Heart left ventricle (tissue), 16 donors: Measurements from ENCODE around the gene AP3B1. TPM values are rescaled to one million over a fixed set of nuclear protein-coding genes. Genes with fewer than 3 reads are reported as not detected.
"Not testable (repeated sequence)": the region's sequence is repeated elsewhere in the genome, so short reads cannot be mapped to it uniquely, and the experiment has no call there.

Source experiments
- ATAC-seq, 4 donors: fragments of 200-7000 bp; cut with Tn5 transposase; one replicate each; pipeline ENCODE4 v1.9.1; 2020 to 2022; ENCODE audit warnings: moderate library complexity in 4 of 4, mild to moderate bottlenecking in 3 of 4, moderate number of reproducible peaks in 1 of 4
- DNase-seq, 5 donors: peaks; one replicate each; pipeline ENCODE4 v3.0.0-alpha.2; 2020
- H3K27ac ChIP-seq, 12 donors: fragments of 200-600 bp; sonication (generic) in 4 of 12; one replicate each; pipeline versions ENCODE4 v1.5.0 to v1.8.0; 2016 to 2022; ENCODE audit warnings: mild to moderate bottlenecking in 2 of 12
- H3K27me3 ChIP-seq, 9 donors: fragments of 200-600 bp; sonication (generic) in 2 of 9; one replicate each; pipeline versions ENCODE4 v1.5.1 to v1.8.0; 2016 to 2022; ENCODE audit warnings: mild to moderate bottlenecking in 3 of 9
- H3K36me3 ChIP-seq, 9 donors: fragments of 200-600 bp; sonication (generic) in 2 of 9; one replicate each; pipeline versions ENCODE4 v1.5.0 to v1.8.0; 2018 to 2022; ENCODE audit warnings: mild to moderate bottlenecking in 2 of 9
- H3K4me1 ChIP-seq, 12 donors: fragments of 200-600 bp; sonication (generic) in 4 of 12; one replicate each; pipeline versions ENCODE4 v1.5.0 to v1.8.0; 2016 to 2022; ENCODE audit warnings: mild to moderate bottlenecking in 3 of 12
- H3K4me3 ChIP-seq, 12 donors: fragments of 200-600 bp; sonication (generic) in 4 of 12; one replicate each; pipeline versions ENCODE4 v1.5.0 to v1.8.0; 2017 to 2022; ENCODE audit warnings: mild to moderate bottlenecking in 9 of 12, moderate library complexity in 4 of 12
- H3K9me3 ChIP-seq, 12 donors: fragments of 200-600 bp; sonication (generic) in 4 of 12; one replicate each; pipeline versions ENCODE4 v1.5.0 to v1.8.0; 2016 to 2022; ENCODE audit warnings: mild to moderate bottlenecking in 1 of 12
- POLR2A ChIP-seq, 2 donors: fragments of 450-650 bp; IDR thresholded peaks; one replicate each; pipeline ENCODE4 v1.6.1; 2017; ENCODE audit warnings: antibody characterized with exemption in 2 of 2, mild to moderate bottlenecking in 2 of 2, moderate library complexity in 2 of 2
- WGBS, 4 donors: extraction: QIAGEN DNeasy Blood & Tissue Kit in 2 of 4; methylation state at CpG; one replicate each; pipeline versions ENCODE4 v1.1.5 to v1.1.7; 2013 to 2018; 5-methylcytosine and 5-hydroxymethylcytosine counted together
- intact Hi-C, 10 donors: fragments of 100-400 bp; cut with DNase I; formaldehyde crosslinking; loops; one replicate each; pipeline versions ENCODE4 v1.11.1 to v1.14.2; 2022
- polyA plus RNA-seq, 2 donors: library from polyadenylated mRNA; stranded (reverse); fragments of 200-250 nt; gene quantifications; one replicate each; pipeline ENCODE4 v1.2.3, GENCODE V29; 2013
- total RNA-seq, 9 donors: library from RNA; depleted of rRNA in 2 of 9; stranded (reverse); fragments of >200 nt in 2 of 9; fragmentation: NEBNext Ultra II Directional in 3 of 9; extraction: Animal tissue kit (Norgen Biotek cat#: 25700) in 3 of 9; gene quantifications; one replicate each; pipeline versions ENCODE4 v1.1.0 to v1.2.4, GENCODE V29; 2016 to 2023
- TF ChIP-seq, protein P1 (sequence below), 12 donors: fragments of 200-600 bp; sonication (generic) in 4 of 12; IDR thresholded peaks; one replicate each; pipeline versions ENCODE4 v1.5.0 to v1.8.0; 2018 to 2022; ENCODE audit warnings: antibody characterized with exemption in 12 of 12, mild to moderate bottlenecking in 5 of 12
- donor health status: ischemic (EF 13 %, LVEDD 7.1; RV severe dilation, severe dysfunction).
- donor health status: healthy with polysubstance abuse.
- donor health status: DM: no; HTN: yes; CAD: no.
- donor health status: DM: no; HTN: no; CAD: no.
- donor health status: ischemic (EF 25% LVEDD 6.9; RV normal size, moderate dysfunction).
- donor health status: ischemic (EF 25% LVEDD 5.7; RV mildly dilated, moderate dysfunction).
- donor health status: healthy.
- donor health status: DM: yes; HTN: yes; CAD: no.
- donor health status: ischemic (EF 35%, LVEDD 5.7; RV mildly dilated, moderate dysfunction).
- donor health status: nonischemic (EF 11% LVEDD 7.7; RV severe dilation, severe dysfunction).
- donor health status: DM: yes; HTN: yes; CAD: no.
- donor health status: PGD.
- donor health status: ischemic (EF 29% LVEDD 5.4; RV normal size, mild dysfunction).
- donor health status: nonischemic (EF 23%, LVEDD 6.1; RV moderate dilation, normal function).

Gene AP3B1
- total and polyA plus RNA-seq, 11 donors: 14.4 to 33.7 (median 25.2) TPM

DNA sequence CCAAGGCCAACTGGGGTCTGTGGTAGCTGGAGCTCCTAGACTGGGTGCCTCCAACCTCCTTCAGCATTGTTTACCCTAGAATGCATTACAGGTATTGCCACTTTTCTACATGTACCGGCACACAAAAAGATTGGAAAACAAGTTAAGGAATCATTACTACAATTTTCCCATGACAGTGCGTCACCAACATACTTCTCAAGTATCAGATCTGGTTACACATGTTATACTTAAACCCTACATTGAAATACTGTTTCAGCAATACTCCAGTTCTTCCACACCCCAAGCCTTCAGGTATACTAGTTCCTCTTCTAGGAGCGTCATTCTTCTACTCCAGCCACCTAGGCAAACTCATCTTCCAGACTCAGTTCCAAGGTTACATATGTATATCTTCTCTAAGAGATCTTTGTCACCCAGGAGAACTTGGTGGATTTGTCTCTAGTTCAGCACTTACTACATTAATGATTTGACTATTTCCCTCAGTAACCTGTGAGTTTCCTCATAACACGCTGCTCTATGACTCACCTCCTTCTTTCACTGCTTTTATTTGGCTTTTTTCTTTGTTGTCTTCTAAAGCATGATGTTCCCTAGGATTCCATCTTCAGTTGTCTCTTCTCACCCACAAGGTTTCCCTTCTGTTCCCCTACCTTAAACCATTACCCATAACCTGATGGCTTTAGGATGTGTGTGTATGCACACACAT, 217.0 kb downstream of the AP3B1 start:
- 95 to 98% (median 97%) methylated on average over 4 of the region's 4 CpGs for WGBS, 4 donors
- DNase-seq (no peak), ATAC-seq (no peak)
- H3K36me3 ChIP-seq: no peaks in the 10 kb centered on the region
- H3K4me3 ChIP-seq: no peak overlapping the region
- intact Hi-C loops: no loop called here
- no peaks in the 10 kb centered on the region for H3K9me3 ChIP-seq
- H3K27ac ChIP-seq: no peak overlapping the region
- H3K4me1 ChIP-seq: no peaks in the 10 kb centered on the region
- TF ChIP-seq, protein P1, sequence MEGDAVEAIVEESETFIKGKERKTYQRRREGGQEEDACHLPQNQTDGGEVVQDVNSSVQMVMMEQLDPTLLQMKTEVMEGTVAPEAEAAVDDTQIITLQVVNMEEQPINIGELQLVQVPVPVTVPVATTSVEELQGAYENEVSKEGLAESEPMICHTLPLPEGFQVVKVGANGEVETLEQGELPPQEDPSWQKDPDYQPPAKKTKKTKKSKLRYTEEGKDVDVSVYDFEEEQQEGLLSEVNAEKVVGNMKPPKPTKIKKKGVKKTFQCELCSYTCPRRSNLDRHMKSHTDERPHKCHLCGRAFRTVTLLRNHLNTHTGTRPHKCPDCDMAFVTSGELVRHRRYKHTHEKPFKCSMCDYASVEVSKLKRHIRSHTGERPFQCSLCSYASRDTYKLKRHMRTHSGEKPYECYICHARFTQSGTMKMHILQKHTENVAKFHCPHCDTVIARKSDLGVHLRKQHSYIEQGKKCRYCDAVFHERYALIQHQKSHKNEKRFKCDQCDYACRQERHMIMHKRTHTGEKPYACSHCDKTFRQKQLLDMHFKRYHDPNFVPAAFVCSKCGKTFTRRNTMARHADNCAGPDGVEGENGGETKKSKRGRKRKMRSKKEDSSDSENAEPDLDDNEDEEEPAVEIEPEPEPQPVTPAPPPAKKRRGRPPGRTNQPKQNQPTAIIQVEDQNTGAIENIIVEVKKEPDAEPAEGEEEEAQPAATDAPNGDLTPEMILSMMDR (IDR thresholded peaks at IDR 0.05): no peak
- no peak for TF ChIP-seq POLR2A (IDR thresholded peaks at IDR 0.05)
- H3K27me3 ChIP-seq: no peaks in the 10 kb centered on the region

GRCh38 chr5:78076351-78076750, 218.1 kb downstream of the AP3B1 start:
- no peak for DNase-seq
- WGBS, 4 donors: 72 to 79% (median 75%) methylated on average over 2 of the region's 2 CpGs
- Histone ChIP-seq H3K4me3 (no peak overlapping the region), H3K9me3 (peaks cover 0 to 2% (median 0%) of the 10 kb centered on the region in 12 donors), H3K27me3 (no peaks in the 10 kb centered on the region), H3K27ac (no peak overlapping the region), H3K4me1 (no peaks in the 10 kb centered on the region), H3K36me3 (no peaks in the 10 kb centered on the region)
- no peak for TF ChIP-seq POLR2A (IDR thresholded peaks at IDR 0.05)
- TF ChIP-seq, protein P1 (IDR thresholded peaks at IDR 0.05): no peak
- no peak for ATAC-seq
- intact Hi-C loops: no loop called here

GRCh38 chr5:78075301-78075700, 219.2 kb downstream of the AP3B1 start:
- TF ChIP-seq POLR2A (IDR thresholded peaks at IDR 0.05): no peak
- TF ChIP-seq, protein P1 (IDR thresholded peaks at IDR 0.05): no peak
- 80 to 86% (median 85%) methylated on average over 3 of the region's 3 CpGs for WGBS, 4 donors
- H3K4me3 ChIP-seq: no peak overlapping the region
- no peaks in the 10 kb centered on the region for H3K36me3 ChIP-seq
- no peak for DNase-seq
- intact Hi-C loops: no loop called here
- H3K27me3 ChIP-seq: no peaks in the 10 kb centered on the region
- no peak for ATAC-seq
- no peak overlapping the region for H3K27ac ChIP-seq
- H3K4me1 ChIP-seq: no peaks in the 10 kb centered on the region
- H3K9me3 ChIP-seq: peaks cover 0 to 11% (median 0%) of the 10 kb centered on the region in 12 donors

- intact Hi-C loops, H3K36me3 ChIP-seq, H3K27ac ChIP-seq, ATAC-seq, H3K4me3 ChIP-seq, DNase-seq, H3K27me3 ChIP-seq, H3K4me1 ChIP-seq: not testable (repeated sequence)
- WGBS, 4 donors: 85 to 98% (median 96%) methylated on average over 4 of the region's 4 CpGs
- peaks cover 0 to 29% (median 12%) of the 10 kb centered on the region in 12 donors for H3K9me3 ChIP-seq
These were observed 223.8 kb downstream of the AP3B1 start for GRCh38 chr5:78070691-78071090.

- H3K36me3 ChIP-seq, DNase-seq, H3K27ac ChIP-seq, H3K27me3 ChIP-seq, intact Hi-C loops, H3K4me1 ChIP-seq, H3K4me3 ChIP-seq, ATAC-seq: not testable (repeated sequence)
- peaks cover 0 to 29% (median 12%) of the 10 kb centered on the region in 12 donors for H3K9me3 ChIP-seq
- 92 to 98% (median 98%) methylated on average over 3 of the region's 3 CpGs for WGBS, 4 donors
These were observed 226.9 kb downstream of the AP3B1 start for GRCh38 chr5:78067581-78067980.

DNA sequence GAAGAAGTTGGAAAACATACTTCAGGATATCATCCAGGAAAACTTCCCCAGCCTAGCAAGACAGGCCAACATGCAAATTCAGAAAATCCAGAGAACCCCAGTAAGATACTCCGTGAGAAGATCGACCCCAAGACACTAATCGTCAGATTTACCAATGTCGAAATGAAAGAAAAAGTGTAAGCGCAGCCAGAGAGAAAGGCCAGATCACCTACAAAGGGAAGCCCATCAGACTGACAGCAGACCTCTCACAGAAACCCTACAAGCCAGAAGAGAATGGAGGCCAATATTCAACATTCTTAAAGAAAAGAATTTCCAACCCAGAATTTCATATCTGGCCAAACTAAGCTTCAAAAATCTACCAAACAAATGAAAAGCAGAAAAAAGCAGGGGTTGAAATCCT, 227.8 kb downstream of the AP3B1 start:
- peaks cover 0 to 29% (median 12%) of the 10 kb centered on the region in 12 donors for H3K9me3 ChIP-seq
- H3K4me1 ChIP-seq, H3K27ac ChIP-seq, H3K36me3 ChIP-seq, H3K4me3 ChIP-seq, intact Hi-C loops, H3K27me3 ChIP-seq, DNase-seq, ATAC-seq: not testable (repeated sequence)
- 96 to 98% (median 97%) methylated on average over 5 of the region's 5 CpGs for WGBS, 4 donors
